Tibial nerve (tissue), 4 donors: ENCODE measurements around the gene FLNA. TPM values are rescaled to one million over a fixed set of nuclear protein-coding genes. Genes with fewer than 3 reads are reported as not detected.

Source experiments
- DNase-seq, 2 donors: peaks; one replicate each; pipeline ENCODE4 v3.0.0-alpha.2; 2019; ENCODE audit warnings: low spot score in 2 of 2
- H3K27ac ChIP-seq, 4 donors: fragments of 200-600 bp; sonication (generic) in 3 of 4; one replicate each; pipeline ENCODE4 v1.5.1; 2017 to 2019; ENCODE audit warnings: mild to moderate bottlenecking in 1 of 4
- H3K27me3 ChIP-seq, 2 donors: fragments of 200-600 bp; sonication (generic) in 1 of 2; one replicate each; pipeline versions ENCODE4 v1.5.1 to v1.6.0; 2017 to 2019
- H3K36me3 ChIP-seq, 3 donors: fragments of 200-600 bp; sonication (generic); one replicate each; pipeline ENCODE4 v1.5.1; 2018 to 2019
- H3K4me1 ChIP-seq, 4 donors: fragments of 200-600 bp; sonication (generic) in 3 of 4; one replicate each; pipeline ENCODE4 v1.5.1; 2017 to 2019
- H3K4me3 ChIP-seq, 4 donors: fragments of 200-600 bp; sonication (generic) in 3 of 4; one replicate each; pipeline ENCODE4 v1.5.1; 2017 to 2019; ENCODE audit warnings: mild to moderate bottlenecking in 1 of 4, moderate library complexity in 1 of 4
- H3K9me3 ChIP-seq, 4 donors: fragments of 200-600 bp; sonication (generic) in 3 of 4; one replicate each; pipeline ENCODE4 v1.5.1; 2017 to 2019
- CTCF ChIP-seq, 5 experiments: fragments of 200-600 bp in 3 of 5; fragments of 450-650 bp in 2 of 5; sonication (generic) in 3 of 5; IDR thresholded peaks; one replicate each; pipeline ENCODE4 v1.5.1; 2016 to 2019; ENCODE audit warnings: antibody characterized with exemption in 5 of 5, mild to moderate bottlenecking in 3 of 5, moderate library complexity in 2 of 5
- EP300 ChIP-seq, 2 donors: sonication (generic); formaldehyde crosslinking; IDR thresholded peaks; one replicate each; pipeline ENCODE4 v1.6.1; 2017; ENCODE audit warnings: antibody characterized with exemption in 2 of 2, mild to moderate bottlenecking in 1 of 2
- POLR2A ChIP-seq, 2 donors: fragments of 450-650 bp; IDR thresholded peaks; one replicate each; pipeline ENCODE4 v1.6.1; 2017; ENCODE audit warnings: antibody characterized with exemption in 2 of 2, mild to moderate bottlenecking in 2 of 2, moderate library complexity in 2 of 2
- WGBS, 2 donors: methylation state at CpG; one replicate each; pipeline ENCODE4 v1.1.5; 2018; 5-methylcytosine and 5-hydroxymethylcytosine counted together
- total RNA-seq, 4 donors: library from RNA; depleted of rRNA; stranded (reverse); fragments of >200 nt; gene quantifications; one replicate each; pipeline ENCODE4 v1.1.0, GENCODE V29; 2016

Gene FLNA
- total RNA-seq, 4 donors from 2014 or later, result 995 to 1,349 (median 1,139) TPM

- Histone ChIP-seq H3K27ac (no peak overlapping the region), H3K9me3 (no peaks in the 10 kb centered on the region), H3K4me3 (no peak overlapping the region), H3K4me1 (peaks cover 0 to 20% (median 0%) of the 10 kb centered on the region in 4 donors), H3K36me3 (no peaks in the 10 kb centered on the region), H3K27me3 (no peaks in the 10 kb centered on the region)
- 89 to 100% methylated on average over 2 to 5 of the region's 5 CpGs for WGBS, 2 donors
- TF ChIP-seq CTCF (IDR thresholded peaks at IDR 0.05) (no peak), POLR2A (IDR thresholded peaks at IDR 0.05) (no peak), EP300 (IDR thresholded peaks at IDR 0.05) (no peak)
- DNase-seq, result no peak
Observed at GRCh38 chrX:154328646-154329045, 45.8 kb downstream of the FLNA start.

- H3K27me3 ChIP-seq, result no peaks in the 10 kb centered on the region
- no peak overlapping the region for H3K4me3 ChIP-seq
- DNase-seq, result no peak
- H3K36me3 ChIP-seq, result no peaks in the 10 kb centered on the region
- no peaks in the 10 kb centered on the region for H3K9me3 ChIP-seq
- H3K4me1 ChIP-seq, result peaks cover 0 to 20% (median 0%) of the 10 kb centered on the region in 4 donors
- 23 to 39% methylated on average over 10 to 11 of the region's 11 CpGs for WGBS, 2 donors
- TF ChIP-seq EP300 (IDR thresholded peaks at IDR 0.05) (no peak), POLR2A (IDR thresholded peaks at IDR 0.05) (no peak), CTCF (IDR thresholded peaks at IDR 0.05) (no peak)
- no peak overlapping the region for H3K27ac ChIP-seq
Observed at GRCh38 chrX:154327038-154327820, 47.2 kb downstream of the FLNA start.

GRCh38 chrX:154325541-154325940 is 48.9 kb downstream of the FLNA start:
- H3K27ac ChIP-seq, result no peak overlapping the region
- DNase-seq, result no peak
- peaks cover 0 to 20% (median 0%) of the 10 kb centered on the region in 4 donors for H3K4me1 ChIP-seq
- no peak overlapping the region for H3K4me3 ChIP-seq
- H3K36me3 ChIP-seq, result no peaks in the 10 kb centered on the region
- H3K27me3 ChIP-seq, result peaks cover 0 to under 1% of the 10 kb centered on the region in 2 donors
- no peaks in the 10 kb centered on the region for H3K9me3 ChIP-seq
- TF ChIP-seq POLR2A (IDR thresholded peaks at IDR 0.05), result no peak
- no peak for TF ChIP-seq EP300 (IDR thresholded peaks at IDR 0.05)
- no peak for TF ChIP-seq CTCF (IDR thresholded peaks at IDR 0.05)
- 53 to 66% methylated on average over 8 of the region's 8 CpGs for WGBS, 2 donors

GRCh38 chrX:154323537-154323936 is 50.9 kb downstream of the FLNA start:
- WGBS, 2 donors, result 65 to 76% methylated on average over 7 of the region's 7 CpGs
- TF ChIP-seq CTCF (IDR thresholded peaks at IDR 0.05) (no peak), POLR2A (IDR thresholded peaks at IDR 0.05) (no peak), EP300 (IDR thresholded peaks at IDR 0.05) (no peak)
- Histone ChIP-seq H3K27ac (no peak overlapping the region), H3K36me3 (no peaks in the 10 kb centered on the region), H3K9me3 (no peaks in the 10 kb centered on the region), H3K27me3 (peaks cover 0 to 4% of the 10 kb centered on the region in 2 donors), H3K4me3 (no peak overlapping the region), H3K4me1 (peaks cover 0 to 20% (median 0%) of the 10 kb centered on the region in 4 donors)
- DNase-seq, result no peak

GRCh38 chrX:154322890-154323289 is 51.5 kb downstream of the FLNA start:
- Histone ChIP-seq H3K27me3 (peaks cover 0 to 4% of the 10 kb centered on the region in 2 donors), H3K9me3 (no peaks in the 10 kb centered on the region), H3K36me3 (no peaks in the 10 kb centered on the region), H3K27ac (no peak overlapping the region), H3K4me3 (no peak overlapping the region), H3K4me1 (peaks cover 0 to 19% (median 0%) of the 10 kb centered on the region in 4 donors)
- TF ChIP-seq EP300 (IDR thresholded peaks at IDR 0.05), result no peak
- no peak for TF ChIP-seq POLR2A (IDR thresholded peaks at IDR 0.05)
- no peak for TF ChIP-seq CTCF (IDR thresholded peaks at IDR 0.05)
- no peak for DNase-seq
- WGBS, 2 donors, result 69 to 80% methylated on average over 10 of the region's 10 CpGs
